ENCODE data around the gene STAT5A.

GRCh38 chr17:42347198-42347597 lies 58.9 kb downstream of the STAT5A start:
- TF ChIP-seq, protein P1, sequence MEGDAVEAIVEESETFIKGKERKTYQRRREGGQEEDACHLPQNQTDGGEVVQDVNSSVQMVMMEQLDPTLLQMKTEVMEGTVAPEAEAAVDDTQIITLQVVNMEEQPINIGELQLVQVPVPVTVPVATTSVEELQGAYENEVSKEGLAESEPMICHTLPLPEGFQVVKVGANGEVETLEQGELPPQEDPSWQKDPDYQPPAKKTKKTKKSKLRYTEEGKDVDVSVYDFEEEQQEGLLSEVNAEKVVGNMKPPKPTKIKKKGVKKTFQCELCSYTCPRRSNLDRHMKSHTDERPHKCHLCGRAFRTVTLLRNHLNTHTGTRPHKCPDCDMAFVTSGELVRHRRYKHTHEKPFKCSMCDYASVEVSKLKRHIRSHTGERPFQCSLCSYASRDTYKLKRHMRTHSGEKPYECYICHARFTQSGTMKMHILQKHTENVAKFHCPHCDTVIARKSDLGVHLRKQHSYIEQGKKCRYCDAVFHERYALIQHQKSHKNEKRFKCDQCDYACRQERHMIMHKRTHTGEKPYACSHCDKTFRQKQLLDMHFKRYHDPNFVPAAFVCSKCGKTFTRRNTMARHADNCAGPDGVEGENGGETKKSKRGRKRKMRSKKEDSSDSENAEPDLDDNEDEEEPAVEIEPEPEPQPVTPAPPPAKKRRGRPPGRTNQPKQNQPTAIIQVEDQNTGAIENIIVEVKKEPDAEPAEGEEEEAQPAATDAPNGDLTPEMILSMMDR (IDR thresholded peaks at IDR 0.05), result no peak
- no peak for TF ChIP-seq POLR2A (IDR thresholded peaks at IDR 0.05)

Data from thyroid gland (tissue), 4 donors.